Activated CD8-positive, alpha-beta T cell treated with anti-CD3 and anti-CD28 coated beads, Interleukin-2, amount 10 ng/mL, durations not matched to agents 7 days and 5 days (primary cell): Measurements from ENCODE around the gene RAB7B. TPM values are rescaled to one million over a fixed set of nuclear protein-coding genes. Genes with fewer than 3 reads are reported as not detected.

Experiments used
- ATAC-seq: fragments of 150-1000 bp; cut with Tn5 transposase; one replicate; pipeline ENCODE4 v1.10.0; 2021; ENCODE audit warnings: moderate library complexity
- CTCF ChIA-PET: fragments of 350-600 bp; sonication (Branson Sonifier 250); formaldehyde crosslinking; loops from one replicate; lab custom pipeline; 2021; ENCODE audit warnings: antibody characterized with exemption; lab: Charles Lee
- POLR2A ChIA-PET: fragments of 350-600 bp; sonication (Branson Sonifier 250); formaldehyde crosslinking; loops from one replicate; lab custom pipeline; 2021; ENCODE audit warnings: antibody characterized with exemption; lab: Charles Lee
- DNase-seq: peaks from one replicate; pipeline ENCODE4 v3.0.0-alpha.2; 2020
- H3K27ac Mint-ChIP-seq: one replicate; pipeline ENCODE4 v1.8.0; 2021; ENCODE audit warnings: mild to moderate bottlenecking, mixed read lengths
- H3K27me3 Mint-ChIP-seq: one replicate; pipeline ENCODE4 v1.8.0; 2021; ENCODE audit warnings: low read depth, mixed read lengths
- H3K36me3 Mint-ChIP-seq: one replicate; pipeline ENCODE4 v1.8.0; 2021; ENCODE audit warnings: low read depth, mixed read lengths
- H3K4me1 Mint-ChIP-seq: one replicate; pipeline ENCODE4 v1.8.0; 2021; ENCODE audit warnings: low read depth, mixed read lengths
- H3K4me3 Mint-ChIP-seq: one replicate; pipeline ENCODE4 v1.8.0; 2021; ENCODE audit warnings: mild to moderate bottlenecking, mixed read lengths
- H3K9me3 Mint-ChIP-seq: one replicate; pipeline ENCODE4 v1.8.0; 2022; ENCODE audit warnings: mixed read lengths; ENCODE audit not compliant: insufficient read depth
- total RNA-seq, 2 experiments: library from RNA; stranded (reverse); gene quantifications; one replicate each; pipeline ENCODE4 v1.2.3, GENCODE V29; 2021

Gene RAB7B
- total RNA-seq, 2 experiments from 2014 or later, result not detected

DNA sequence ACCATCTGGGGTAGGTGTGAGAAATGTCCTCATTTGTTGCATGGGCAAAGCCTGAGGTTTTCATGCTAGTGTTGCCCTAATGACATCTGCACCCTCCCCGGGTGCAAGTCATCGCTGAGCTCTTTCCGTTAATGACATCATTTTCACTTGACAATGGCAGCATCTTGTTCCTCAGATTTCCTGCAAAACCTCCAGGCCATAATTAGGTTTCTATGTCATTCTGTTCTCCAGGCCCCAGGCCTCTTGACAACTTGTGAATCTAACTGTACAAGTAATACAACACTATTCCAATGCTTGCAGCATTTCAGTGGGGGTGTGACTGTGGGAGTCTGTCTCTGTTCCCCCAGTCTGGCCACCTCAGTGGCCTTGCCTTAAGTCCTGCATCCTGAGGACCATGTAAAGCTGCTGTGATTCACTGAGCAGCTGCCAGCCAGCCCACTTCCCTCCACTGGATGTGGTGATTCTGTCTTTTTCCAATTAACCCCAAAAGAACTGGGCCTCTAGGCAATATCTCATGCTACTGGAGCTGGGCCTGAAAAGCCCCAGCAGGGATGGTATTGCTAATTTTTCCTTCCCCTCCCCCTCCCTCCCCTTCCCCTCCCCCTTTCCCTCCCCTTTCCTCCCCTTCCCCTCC is 22.8 kb downstream of the RAB7B start:
- no peaks in the 10 kb centered on the region for H3K36me3 Mint-ChIP-seq
- ChIA-PET CTCF (interaction anchor here (0.9 to 4.8 kb wide), 5 partner anchors 35 to 320 kb away, joined by 3 to 169 read pairs (median 4); no protein-coding TSS in a partner anchor), POLR2A (no interaction called here)
- DNase-seq (no peak), ATAC-seq (no peak)
- peaks cover 5% of the 10 kb centered on the region for H3K27me3 Mint-ChIP-seq
- H3K4me3 Mint-ChIP-seq, result no peak overlapping the region
- no peaks in the 10 kb centered on the region for H3K4me1 Mint-ChIP-seq
- H3K27ac Mint-ChIP-seq, result no peak overlapping the region
- H3K9me3 Mint-ChIP-seq, result no peaks in the 10 kb centered on the region

DNA sequence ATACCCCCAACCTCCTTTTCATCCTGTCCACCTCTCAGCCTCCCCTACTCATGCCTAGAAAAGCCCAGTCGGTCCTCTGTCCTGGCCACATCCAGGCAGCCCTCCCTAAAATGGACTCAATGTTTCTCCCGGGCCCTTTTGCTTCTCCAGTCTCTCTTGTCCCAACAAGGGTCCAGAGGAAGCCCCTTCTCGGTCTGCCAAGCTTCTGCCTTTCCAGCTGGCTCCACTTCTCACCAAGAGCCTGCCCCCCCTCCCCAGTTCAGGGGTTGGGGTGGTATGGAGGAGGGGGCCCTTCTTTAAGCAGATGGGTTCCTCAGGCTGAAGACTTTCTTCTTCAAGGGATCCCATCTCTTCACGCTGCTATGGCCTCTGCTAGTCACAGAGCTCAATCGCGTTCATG is 23.9 kb downstream of the RAB7B start:
- H3K4me1 Mint-ChIP-seq, result no peaks in the 10 kb centered on the region
- peaks cover 5% of the 10 kb centered on the region for H3K27me3 Mint-ChIP-seq
- no peaks in the 10 kb centered on the region for H3K36me3 Mint-ChIP-seq
- CTCF ChIA-PET, result interaction anchor here (0.9 to 4.8 kb wide), 4 partner anchors 36 to 387 kb away, joined by 3 to 169 read pairs (median 12); no protein-coding TSS in a partner anchor
- POLR2A ChIA-PET, result no interaction called here
- DNase-seq, result no peak
- H3K27ac Mint-ChIP-seq, result no peak overlapping the region
- no peaks in the 10 kb centered on the region for H3K9me3 Mint-ChIP-seq
- H3K4me3 Mint-ChIP-seq, result no peak overlapping the region
- no peak for ATAC-seq

DNA sequence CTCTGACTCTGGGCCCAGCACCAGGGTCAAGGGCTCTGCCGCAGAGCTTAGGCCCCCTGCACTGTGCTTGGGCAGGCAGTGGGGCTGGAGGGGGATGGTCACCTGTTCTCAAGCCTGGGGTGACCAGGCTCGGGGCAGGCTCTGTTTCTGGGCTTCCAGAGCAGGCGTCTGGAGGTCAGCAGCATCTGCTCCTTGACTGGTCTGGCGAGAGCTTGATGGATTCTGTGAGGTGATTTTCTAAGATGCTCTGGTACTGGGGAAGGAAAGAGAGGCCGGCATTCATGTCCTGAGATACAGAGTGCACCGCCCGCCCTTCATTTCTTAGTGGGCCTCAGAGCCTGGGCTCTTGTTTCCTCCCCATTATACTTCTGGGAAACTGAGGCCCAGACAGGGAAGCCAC is 24.5 kb downstream of the RAB7B start:
- Mint-ChIP-seq H3K36me3 (no peaks in the 10 kb centered on the region), H3K4me3 (no peak overlapping the region), H3K9me3 (no peaks in the 10 kb centered on the region), H3K27me3 (peaks cover 5% of the 10 kb centered on the region), H3K27ac (no peak overlapping the region), H3K4me1 (no peaks in the 10 kb centered on the region)
- ATAC-seq, result no peak
- ChIA-PET POLR2A (no interaction called here), CTCF (interaction anchor here (2.1 to 4.8 kb wide), 7 partner anchors 12 to 386 kb away, joined by 7 to 169 read pairs (median 40); no protein-coding TSS in a partner anchor)
- no peak for DNase-seq

DNA sequence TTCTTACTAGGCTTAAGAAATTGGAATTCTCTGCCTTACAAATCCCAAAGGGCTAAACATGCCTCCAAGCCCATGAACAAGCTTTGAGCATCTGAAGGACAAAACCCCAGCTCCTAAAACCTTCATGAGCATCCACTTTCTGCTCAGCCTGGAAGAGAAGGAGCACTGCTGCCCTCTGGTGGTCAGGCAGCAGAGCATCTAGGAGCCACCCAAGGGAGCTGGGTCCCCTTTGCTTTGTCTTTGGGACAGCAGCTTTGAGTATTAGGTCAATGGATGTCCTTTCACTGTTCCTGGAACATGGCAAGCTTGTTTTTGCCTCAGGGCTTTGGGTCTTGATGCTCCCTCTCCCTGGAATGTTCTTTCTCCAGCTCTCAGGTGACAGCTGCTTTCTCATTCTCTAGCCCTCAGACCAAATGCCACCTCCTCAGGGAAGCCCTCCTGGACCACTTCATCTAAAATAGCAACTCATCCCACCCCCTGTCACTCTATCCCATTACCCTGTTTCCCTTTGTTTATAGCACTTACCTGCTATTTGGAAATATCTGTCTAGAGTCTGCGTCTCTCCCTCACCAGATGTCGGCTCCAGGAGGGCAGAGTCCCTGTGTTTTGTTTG is 25.7 kb downstream of the RAB7B start:
- no peaks in the 10 kb centered on the region for H3K36me3 Mint-ChIP-seq
- no peaks in the 10 kb centered on the region for H3K4me1 Mint-ChIP-seq
- H3K4me3 Mint-ChIP-seq, result no peak overlapping the region
- ChIA-PET POLR2A (interaction anchor here (0.6 to 1.5 kb wide), 4 partner anchors 58 to 318 kb away, joined by 3 to 4 read pairs (median 4); no protein-coding TSS in a partner anchor), CTCF (interaction anchor here (0.6 to 4.8 kb wide), 97 partner anchors 9 to 453 kb away, joined by 3 to 169 read pairs (median 4); partner anchors contain the start of genes ELK4, RAB29 and SLC26A9)
- ATAC-seq (peak; percentile 85), DNase-seq (peak; percentile 81)
- H3K9me3 Mint-ChIP-seq, result no peaks in the 10 kb centered on the region
- peaks cover 5% of the 10 kb centered on the region for H3K27me3 Mint-ChIP-seq
- no peak overlapping the region for H3K27ac Mint-ChIP-seq

DNA sequence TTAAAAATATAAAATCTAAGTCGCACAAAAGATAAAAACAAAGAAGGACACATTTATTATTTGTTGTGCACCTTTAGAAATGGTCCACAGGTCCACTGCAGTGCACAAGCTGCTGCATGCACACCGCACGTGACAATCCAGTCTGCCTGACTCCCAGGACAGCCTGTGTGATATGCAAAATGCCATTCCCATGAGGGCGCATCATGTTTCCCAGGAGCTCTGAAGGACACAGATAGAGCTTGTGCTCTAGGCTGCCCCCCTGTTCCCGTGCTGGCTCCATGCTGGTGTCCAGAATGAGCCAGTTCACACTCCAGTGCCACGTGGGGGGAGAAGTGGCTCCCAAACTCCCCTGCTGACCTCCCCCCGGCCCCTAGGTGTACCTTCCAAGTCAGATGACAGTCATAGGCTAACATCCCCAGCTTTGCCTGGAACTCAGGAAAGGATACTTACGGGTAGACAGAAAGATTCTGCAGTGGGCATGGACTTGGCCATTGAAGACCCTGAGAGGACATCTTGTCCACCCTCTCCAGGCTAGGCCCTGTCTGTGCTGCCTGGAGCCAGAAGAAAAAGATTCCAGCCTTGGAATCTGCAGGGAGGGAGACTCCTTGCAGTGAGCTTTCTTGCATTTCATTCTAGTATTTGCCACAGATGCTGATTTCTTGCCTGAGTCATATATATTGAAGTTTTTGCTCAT is 26.3 kb downstream of the RAB7B start:
- no peaks in the 10 kb centered on the region for H3K4me1 Mint-ChIP-seq
- no peaks in the 10 kb centered on the region for H3K36me3 Mint-ChIP-seq
- no peak overlapping the region for H3K27ac Mint-ChIP-seq
- no peaks in the 10 kb centered on the region for H3K27me3 Mint-ChIP-seq
- DNase-seq (no peak), ATAC-seq (no peak)
- POLR2A ChIA-PET, result interaction anchor here (0.6 to 1.5 kb wide), 5 partner anchors 57 to 317 kb away, joined by 3 to 5 read pairs (median 4); no protein-coding TSS in a partner anchor
- no peak overlapping the region for H3K4me3 Mint-ChIP-seq
- CTCF ChIA-PET, result interaction anchor here (0.7 to 4.8 kb wide), 92 partner anchors 10 to 452 kb away, joined by 3 to 169 read pairs (median 4); partner anchors contain the start of genes ELK4, RAB29 and SLC26A9
- H3K9me3 Mint-ChIP-seq, result no peaks in the 10 kb centered on the region

DNA sequence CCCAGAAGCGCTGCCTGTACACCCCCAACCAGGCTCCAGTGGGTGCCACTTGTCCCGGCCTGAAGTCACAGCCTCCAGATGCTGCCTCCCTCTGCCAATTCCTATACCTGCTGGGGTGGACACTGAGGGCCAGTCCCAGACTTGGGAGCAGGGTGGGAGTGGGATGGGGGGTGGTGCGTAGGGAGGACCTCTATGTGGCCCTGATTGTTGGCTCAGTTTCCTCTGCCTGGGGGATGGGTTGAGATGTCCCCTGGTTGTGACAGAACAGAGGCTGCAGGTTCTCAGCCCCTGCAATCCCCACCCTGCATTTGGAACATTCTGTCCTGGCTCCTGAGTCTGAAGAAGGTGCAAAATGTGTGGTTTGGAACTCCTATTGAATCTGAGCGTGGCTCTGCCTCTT is 27.2 kb downstream of the RAB7B start:
- Mint-ChIP-seq H3K4me1 (no peaks in the 10 kb centered on the region), H3K9me3 (no peaks in the 10 kb centered on the region), H3K36me3 (no peaks in the 10 kb centered on the region), H3K27ac (no peak overlapping the region), H3K27me3 (no peaks in the 10 kb centered on the region), H3K4me3 (no peak overlapping the region)
- ChIA-PET CTCF (interaction anchor here (1.7 to 4.8 kb wide), 7 partner anchors 9 to 317 kb away, joined by 9 to 169 read pairs (median 45); no protein-coding TSS in a partner anchor), POLR2A (no interaction called here)
- ATAC-seq, result no peak
- DNase-seq, result no peak

DNA sequence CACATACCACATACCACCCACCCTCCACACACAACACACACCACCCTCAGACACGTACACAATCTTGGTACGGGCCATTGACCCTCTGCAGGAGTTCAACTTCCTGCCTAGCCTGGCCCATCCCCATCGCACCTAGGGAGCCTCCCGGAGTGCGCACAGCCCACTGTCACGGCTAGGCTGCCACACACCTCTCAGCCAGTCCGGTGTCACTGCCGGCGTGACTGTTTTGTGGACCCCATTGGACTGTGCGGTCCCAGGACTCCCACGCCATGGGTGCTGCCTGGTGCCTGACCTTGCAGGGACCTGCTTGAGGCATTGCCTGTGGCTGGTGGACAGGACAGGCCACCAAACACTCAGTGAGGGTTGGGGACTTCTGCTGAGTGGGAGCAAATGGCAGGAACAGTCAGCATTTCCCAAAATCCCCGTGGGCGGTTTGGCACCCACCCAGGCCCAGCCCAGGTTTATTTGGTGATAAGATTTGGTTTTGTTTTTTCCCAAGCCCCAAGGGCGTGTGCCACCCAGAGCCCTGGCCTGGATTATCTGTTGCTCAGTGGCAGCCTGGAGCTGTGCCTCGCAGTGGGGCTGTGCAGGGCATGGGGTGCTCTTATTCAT is 27.7 kb downstream of the RAB7B start:
- CTCF ChIA-PET, result interaction anchor here (2.2 to 3.3 kb wide), 2 partner anchors 19 to 58 kb away, joined by 9 to 166 read pairs; no protein-coding TSS in a partner anchor
- no peak for ATAC-seq
- no peaks in the 10 kb centered on the region for H3K36me3 Mint-ChIP-seq
- H3K27me3 Mint-ChIP-seq, result no peaks in the 10 kb centered on the region
- DNase-seq, result no peak
- no peaks in the 10 kb centered on the region for H3K4me1 Mint-ChIP-seq
- no peaks in the 10 kb centered on the region for H3K9me3 Mint-ChIP-seq
- no peak overlapping the region for H3K27ac Mint-ChIP-seq
- H3K4me3 Mint-ChIP-seq, result no peak overlapping the region
- POLR2A ChIA-PET, result no interaction called here

DNA sequence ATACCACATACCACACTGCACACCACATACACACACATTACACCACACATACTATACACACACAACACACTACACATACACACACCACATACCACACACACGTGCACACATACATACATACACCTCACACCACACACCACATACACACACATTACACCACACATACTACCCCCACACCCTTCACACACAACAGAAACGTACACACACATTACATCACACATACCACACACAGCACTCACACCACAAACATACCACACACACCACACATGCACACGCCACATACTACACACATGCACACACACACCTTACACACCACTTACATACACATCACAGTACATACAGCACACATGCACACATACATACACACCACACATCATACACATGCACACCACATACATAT is 28.5 kb downstream of the RAB7B start:
- DNase-seq (no peak), ATAC-seq (no peak)
- no peaks in the 10 kb centered on the region for H3K27me3 Mint-ChIP-seq
- no peaks in the 10 kb centered on the region for H3K4me1 Mint-ChIP-seq
- no peak overlapping the region for H3K4me3 Mint-ChIP-seq
- POLR2A ChIA-PET, result no interaction called here
- H3K27ac Mint-ChIP-seq, result no peak overlapping the region
- no peaks in the 10 kb centered on the region for H3K9me3 Mint-ChIP-seq
- no peaks in the 10 kb centered on the region for H3K36me3 Mint-ChIP-seq
- CTCF ChIA-PET, result no interaction called here

DNA sequence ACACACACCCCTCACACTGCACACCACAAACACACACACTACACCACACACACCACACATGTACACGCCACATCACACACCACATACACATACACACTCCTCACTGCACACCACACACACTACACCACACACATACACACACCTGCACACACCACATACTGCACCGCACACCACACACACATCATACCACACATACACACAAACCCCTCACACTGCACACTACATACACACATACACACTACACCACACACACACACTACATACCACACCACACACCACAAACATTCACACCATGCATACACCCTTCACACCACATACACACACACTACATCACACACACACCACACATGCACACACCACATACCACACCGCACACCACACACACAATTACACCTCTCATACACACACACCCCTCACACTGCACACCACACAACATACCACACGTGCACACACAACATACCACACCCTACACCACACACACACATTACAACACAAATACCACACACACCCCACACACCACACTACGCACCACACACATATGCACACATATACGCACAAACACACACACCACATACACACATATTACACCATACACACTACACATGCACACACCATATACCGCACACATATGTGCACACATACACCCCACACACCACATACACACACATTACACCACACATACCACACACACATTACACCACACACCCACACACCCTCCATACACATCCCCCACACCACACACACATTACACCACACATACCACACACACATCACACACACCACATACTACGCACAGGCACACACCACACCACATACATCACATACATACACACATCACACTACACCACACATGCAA is 29.6 kb downstream of the RAB7B start:
- no peak for ATAC-seq

DNA sequence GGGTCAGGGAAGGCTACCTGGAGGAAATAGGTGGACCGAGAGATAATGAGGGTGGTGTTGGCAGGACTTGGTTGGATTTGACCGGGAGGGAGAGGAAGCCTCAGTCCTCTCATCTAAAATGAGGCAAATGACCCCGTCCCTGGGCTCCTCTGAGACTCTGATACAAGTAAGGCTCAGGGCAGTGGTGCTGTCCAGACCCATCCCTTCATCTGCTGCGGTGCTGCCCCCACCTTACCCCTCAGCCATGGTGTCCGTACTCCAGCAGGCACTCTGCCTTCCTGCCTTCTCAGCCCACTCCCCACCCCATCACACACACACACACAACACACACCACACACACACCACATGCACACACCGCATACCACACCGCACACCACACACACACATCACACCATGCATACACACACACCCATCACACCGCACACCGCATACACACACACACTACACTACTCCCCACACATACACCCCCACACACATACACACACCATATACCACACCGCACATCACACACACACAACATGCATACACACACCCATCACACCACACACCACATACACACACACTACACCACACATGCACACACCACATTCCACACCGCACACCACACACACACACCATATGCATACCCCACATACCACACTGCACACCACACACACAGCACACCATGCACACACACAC is 30.6 kb downstream of the RAB7B start:
- H3K4me3 Mint-ChIP-seq, result no peak overlapping the region
- CTCF ChIA-PET, result interaction anchor here (0.9 to 2.6 kb wide), 2 partner anchors 9 to 181 kb away, joined by 3 to 10 read pairs; no protein-coding TSS in a partner anchor
- H3K9me3 Mint-ChIP-seq, result no peaks in the 10 kb centered on the region
- DNase-seq, result no peak
- ATAC-seq, result peak; percentile 50
- H3K27ac Mint-ChIP-seq, result no peak overlapping the region
- H3K36me3 Mint-ChIP-seq, result no peaks in the 10 kb centered on the region
- POLR2A ChIA-PET, result no interaction called here
- H3K4me1 Mint-ChIP-seq, result no peaks in the 10 kb centered on the region
- no peaks in the 10 kb centered on the region for H3K27me3 Mint-ChIP-seq

More for the DNA sequence above, 29.6 kb downstream of the RAB7B start:
- ChIA-PET POLR2A (no interaction called here), CTCF (no interaction called here)
- Mint-ChIP-seq H3K4me3 (no peak overlapping the region), H3K4me1 (no peaks in the 10 kb centered on the region), H3K27ac (no peak overlapping the region), H3K36me3 (no peaks in the 10 kb centered on the region), H3K9me3 (no peaks in the 10 kb centered on the region), H3K27me3 (no peaks in the 10 kb centered on the region)
- DNase-seq, result no peak
